Activated CD8-positive, alpha-beta T cell treated with anti-CD3 and anti-CD28 coated beads, Interleukin-2, amount 10 ng/mL, durations not matched to agents 7 days and 5 days (primary cell): ENCODE measurements around the gene CLEC4F. TPM values are rescaled to one million over a fixed set of nuclear protein-coding genes. Genes with fewer than 3 reads are reported as not detected.

Experiments used
- ATAC-seq: fragments of 150-1000 bp; cut with Tn5 transposase; one replicate; pipeline ENCODE4 v1.10.0; 2021; ENCODE audit warnings: moderate library complexity
- CTCF ChIA-PET: fragments of 350-600 bp; sonication (Branson Sonifier 250); formaldehyde crosslinking; loops from one replicate; lab custom pipeline; 2021; ENCODE audit warnings: antibody characterized with exemption; lab: Charles Lee
- POLR2A ChIA-PET: fragments of 350-600 bp; sonication (Branson Sonifier 250); formaldehyde crosslinking; loops from one replicate; lab custom pipeline; 2021; ENCODE audit warnings: antibody characterized with exemption; lab: Charles Lee
- DNase-seq: peaks from one replicate; pipeline ENCODE4 v3.0.0-alpha.2; 2020
- H3K27ac Mint-ChIP-seq: one replicate; pipeline ENCODE4 v1.8.0; 2021; ENCODE audit warnings: mild to moderate bottlenecking, mixed read lengths
- H3K27me3 Mint-ChIP-seq: one replicate; pipeline ENCODE4 v1.8.0; 2021; ENCODE audit warnings: low read depth, mixed read lengths
- H3K36me3 Mint-ChIP-seq: one replicate; pipeline ENCODE4 v1.8.0; 2021; ENCODE audit warnings: low read depth, mixed read lengths
- H3K4me1 Mint-ChIP-seq: one replicate; pipeline ENCODE4 v1.8.0; 2021; ENCODE audit warnings: low read depth, mixed read lengths
- H3K4me3 Mint-ChIP-seq: one replicate; pipeline ENCODE4 v1.8.0; 2021; ENCODE audit warnings: mild to moderate bottlenecking, mixed read lengths
- H3K9me3 Mint-ChIP-seq: one replicate; pipeline ENCODE4 v1.8.0; 2022; ENCODE audit warnings: mixed read lengths; ENCODE audit not compliant: insufficient read depth
- total RNA-seq, 2 experiments: library from RNA; stranded (reverse); gene quantifications; one replicate each; pipeline ENCODE4 v1.2.3, GENCODE V29; 2021

Gene CLEC4F
- total RNA-seq, 2 experiments from 2014 or later, result not detected

DNA sequence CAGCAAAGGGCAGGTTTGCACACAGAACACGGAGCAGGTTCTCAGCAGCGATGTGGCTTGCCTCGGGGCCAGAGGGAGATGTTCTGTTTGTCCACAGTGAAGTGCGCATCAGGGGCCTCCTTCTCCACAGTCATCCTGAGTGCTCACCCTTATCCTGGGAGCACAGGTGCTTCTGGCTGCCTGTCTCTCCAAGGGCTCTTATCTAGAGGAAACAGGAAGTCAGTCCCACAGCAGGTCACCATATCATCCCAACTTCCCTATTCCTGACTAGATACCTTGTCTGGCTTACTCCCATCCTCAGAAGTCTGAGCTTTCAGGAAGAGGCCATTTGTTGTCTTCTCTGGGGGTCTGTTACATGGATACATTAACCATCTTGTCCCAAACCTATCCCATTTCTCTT, 15.2 kb upstream of the CLEC4F start, which contains the start of gene CD207:
Gene CD207 (minus strand): TSS at position 174 of the 400 bp plus-strand sequence. CDS start 40 bp downstream, at position 134.
- no peaks in the 10 kb centered on the region for H3K36me3 Mint-ChIP-seq
- CTCF ChIA-PET, result no interaction called here
- ATAC-seq, result no peak

DNA sequence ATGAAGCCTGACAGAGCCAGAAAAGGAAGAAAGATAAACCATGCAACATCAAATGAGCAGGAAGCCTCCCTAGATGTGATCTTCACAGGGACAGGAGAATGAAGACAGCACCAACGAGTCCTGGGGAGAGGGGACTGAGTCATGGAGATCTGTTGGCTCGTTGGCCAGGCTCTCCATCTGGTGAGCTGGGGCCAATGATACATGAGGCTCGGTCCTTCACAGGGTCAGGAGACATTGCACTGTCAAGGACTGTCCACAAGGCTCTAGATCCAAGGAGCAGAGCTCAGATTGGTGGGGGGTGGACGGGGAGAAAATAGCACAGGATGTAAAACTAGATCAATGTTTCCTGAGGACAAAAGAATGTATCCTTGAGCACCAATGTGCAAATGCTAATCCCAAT, 14.5 kb upstream of the CLEC4F start:
- Mint-ChIP-seq H3K4me3 (no peak overlapping the region), H3K9me3 (no peaks in the 10 kb centered on the region), H3K4me1 (no peaks in the 10 kb centered on the region), H3K36me3 (no peaks in the 10 kb centered on the region), H3K27me3 (peaks cover 3% of the 10 kb centered on the region), H3K27ac (no peak overlapping the region)
- ATAC-seq (no peak), DNase-seq (no peak)
- CTCF ChIA-PET, result no interaction called here
- POLR2A ChIA-PET, result no interaction called here

More for the DNA sequence above, 15.2 kb upstream of the CLEC4F start, which contains the start of gene CD207:
- H3K4me3 Mint-ChIP-seq, result no peak within 1 kb of the TSS
- H3K9me3 Mint-ChIP-seq, result no peaks in the 10 kb centered on the region
- H3K27me3 Mint-ChIP-seq, result peaks cover 4% of the 10 kb centered on the region
- H3K27ac Mint-ChIP-seq, result no peak within 1 kb of the TSS
- DNase-seq, result no peak
- POLR2A ChIA-PET, result no interaction called here
- no peaks in the 10 kb centered on the region for H3K4me1 Mint-ChIP-seq

DNA sequence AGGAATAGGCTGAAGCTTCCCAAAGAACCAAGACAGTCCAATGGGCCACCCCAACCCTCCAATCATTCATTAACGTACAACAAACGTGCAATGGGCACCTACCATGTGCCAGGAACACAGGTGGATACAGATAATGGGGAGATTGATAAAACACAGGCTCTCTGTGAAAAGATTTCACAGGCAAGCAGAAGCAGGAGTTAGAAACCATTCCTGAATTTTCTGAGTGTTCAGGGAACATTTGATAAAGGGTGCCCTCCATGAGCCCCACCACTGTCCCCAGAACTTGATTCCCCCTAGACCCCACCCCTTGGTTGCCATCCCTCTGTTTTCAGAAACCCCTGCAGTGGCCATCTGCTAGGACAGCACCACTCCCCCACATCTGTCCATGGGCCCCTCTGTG, 13.7 kb upstream of the CLEC4F start:
- Mint-ChIP-seq H3K4me3 (no peak overlapping the region), H3K4me1 (no peaks in the 10 kb centered on the region), H3K27ac (no peak overlapping the region), H3K27me3 (peaks cover 3% of the 10 kb centered on the region), H3K9me3 (no peaks in the 10 kb centered on the region), H3K36me3 (no peaks in the 10 kb centered on the region)
- DNase-seq (no peak), ATAC-seq (no peak)
- ChIA-PET CTCF (no interaction called here), POLR2A (no interaction called here)

DNA sequence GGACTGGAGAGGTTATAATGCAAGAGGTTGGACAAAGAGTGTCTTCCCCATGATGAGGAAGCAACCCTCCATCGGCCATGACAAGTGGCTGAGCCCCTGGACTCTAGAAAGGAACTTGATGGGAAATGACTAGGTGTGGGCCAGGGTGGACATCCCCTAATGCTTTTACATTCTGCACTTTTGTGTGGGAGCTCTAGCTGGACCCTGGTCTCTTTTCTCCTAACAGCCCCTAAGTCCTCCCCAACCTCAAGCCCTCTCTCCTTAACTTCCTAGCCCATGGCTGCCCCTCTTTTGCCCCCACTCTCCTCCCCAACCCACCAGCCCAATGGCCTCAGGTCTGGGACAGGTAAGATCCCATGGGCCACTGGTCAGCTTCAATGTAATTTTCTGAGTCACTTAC, 12.8 kb upstream of the CLEC4F start:
- DNase-seq (no peak), ATAC-seq (no peak)
- H3K4me1 Mint-ChIP-seq, result no peaks in the 10 kb centered on the region
- CTCF ChIA-PET, result no interaction called here
- no peak overlapping the region for H3K27ac Mint-ChIP-seq
- H3K4me3 Mint-ChIP-seq, result no peak overlapping the region
- H3K36me3 Mint-ChIP-seq, result no peaks in the 10 kb centered on the region
- H3K9me3 Mint-ChIP-seq, result no peaks in the 10 kb centered on the region
- peaks cover 3% of the 10 kb centered on the region for H3K27me3 Mint-ChIP-seq
- POLR2A ChIA-PET, result no interaction called here

DNA sequence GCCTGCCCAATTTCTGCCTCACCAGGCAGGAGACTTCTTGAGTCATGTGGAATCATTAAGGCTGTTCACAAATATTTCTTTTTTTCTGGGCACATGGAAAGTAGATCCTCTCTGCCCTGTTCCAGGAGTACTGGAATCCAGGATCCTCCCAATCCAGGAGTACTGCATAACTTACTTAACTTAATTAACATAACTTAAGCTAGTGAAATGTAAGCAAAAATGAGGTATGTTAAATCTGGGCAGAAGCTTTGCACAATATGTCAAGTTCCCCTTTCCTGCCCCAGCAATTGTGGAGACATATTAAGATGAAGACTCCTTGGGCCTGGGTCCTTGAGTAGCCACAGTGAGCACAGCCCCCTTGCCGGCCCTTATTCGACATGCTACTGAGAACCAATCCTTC, 12.0 kb upstream of the CLEC4F start:
- POLR2A ChIA-PET, result no interaction called here
- H3K9me3 Mint-ChIP-seq, result no peaks in the 10 kb centered on the region
- no peaks in the 10 kb centered on the region for H3K36me3 Mint-ChIP-seq
- CTCF ChIA-PET, result no interaction called here
- no peak overlapping the region for H3K27ac Mint-ChIP-seq
- no peak for ATAC-seq
- no peak overlapping the region for H3K4me3 Mint-ChIP-seq
- H3K27me3 Mint-ChIP-seq, result peaks cover 3% of the 10 kb centered on the region
- H3K4me1 Mint-ChIP-seq, result no peaks in the 10 kb centered on the region
- no peak for DNase-seq

DNA sequence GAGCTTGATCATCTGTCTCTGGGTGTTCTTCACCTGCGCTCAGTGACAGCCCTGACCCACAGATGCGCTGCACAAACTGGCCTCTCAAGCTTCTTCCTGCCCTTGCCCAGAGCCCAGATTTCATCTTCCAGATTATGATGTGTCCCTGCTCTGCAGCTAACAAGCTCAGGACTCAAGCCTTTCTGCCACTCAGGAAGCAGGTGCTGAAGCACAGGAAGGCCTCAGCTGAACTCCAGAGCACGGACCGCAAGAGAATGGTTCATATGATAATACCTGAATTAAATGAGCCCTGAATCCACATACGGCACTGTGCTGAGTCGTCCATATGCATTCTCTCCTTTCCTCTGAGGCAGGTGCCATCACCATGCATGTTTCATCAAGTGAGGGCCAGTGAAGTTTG, 11.5 kb upstream of the CLEC4F start:
- Mint-ChIP-seq H3K9me3 (no peaks in the 10 kb centered on the region), H3K4me3 (no peak overlapping the region), H3K27ac (no peak overlapping the region), H3K27me3 (peaks cover 3% of the 10 kb centered on the region), H3K36me3 (no peaks in the 10 kb centered on the region), H3K4me1 (peaks cover 4% of the 10 kb centered on the region)
- no peak for DNase-seq
- ChIA-PET CTCF (no interaction called here), POLR2A (no interaction called here)
- ATAC-seq, result no peak

DNA sequence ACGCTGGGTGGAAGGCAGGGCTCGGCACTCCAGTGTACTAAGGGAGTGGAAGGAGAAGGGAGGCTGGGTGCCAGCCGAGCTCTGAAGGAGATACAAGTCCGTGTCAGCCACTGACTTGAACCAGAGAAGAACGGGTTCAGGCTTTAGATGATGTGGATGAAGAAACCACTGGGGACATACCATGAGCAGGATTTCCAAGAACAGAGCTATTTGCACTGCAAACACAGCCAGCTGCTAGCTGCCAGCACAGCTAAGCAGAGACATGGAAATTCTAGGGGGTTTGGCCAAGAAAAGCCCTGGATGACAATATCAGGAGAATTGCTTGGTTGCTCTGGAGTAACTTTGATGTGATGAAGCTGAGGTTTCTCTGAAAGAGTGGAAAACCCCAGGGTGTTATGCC, 10.0 kb upstream of the CLEC4F start:
- no peaks in the 10 kb centered on the region for H3K27me3 Mint-ChIP-seq
- CTCF ChIA-PET, result interaction anchor here (0.9 kb wide), 2 partner anchors 10 to 31 kb away, joined by 5 read pairs; no protein-coding TSS in a partner anchor
- H3K36me3 Mint-ChIP-seq, result no peaks in the 10 kb centered on the region
- H3K4me3 Mint-ChIP-seq, result no peak overlapping the region
- POLR2A ChIA-PET, result no interaction called here
- no peaks in the 10 kb centered on the region for H3K9me3 Mint-ChIP-seq
- ATAC-seq (no peak), DNase-seq (no peak)
- no peak overlapping the region for H3K27ac Mint-ChIP-seq
- H3K4me1 Mint-ChIP-seq, result peaks cover 9% of the 10 kb centered on the region

DNA sequence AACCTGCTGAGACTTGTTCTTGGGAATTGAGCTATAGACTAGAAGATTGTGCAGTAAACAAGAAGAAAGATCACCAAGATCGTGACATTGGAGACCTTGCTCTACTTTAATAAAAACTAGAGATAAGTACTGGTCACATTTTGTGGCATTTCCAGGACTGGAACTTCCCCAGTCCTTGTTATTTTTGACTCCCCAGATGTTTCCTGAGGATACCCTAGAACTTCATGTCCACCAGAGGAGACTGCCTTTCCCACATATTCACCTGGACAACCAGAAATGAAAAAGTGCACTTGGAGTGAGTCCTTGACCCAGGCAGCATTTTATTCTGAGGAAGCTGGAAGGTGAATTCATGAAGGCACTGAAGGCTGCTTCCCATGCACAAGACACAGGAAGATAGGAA, 9.5 kb upstream of the CLEC4F start:
- peak overlapping the region; percentile 35 for H3K27ac Mint-ChIP-seq

DNA sequence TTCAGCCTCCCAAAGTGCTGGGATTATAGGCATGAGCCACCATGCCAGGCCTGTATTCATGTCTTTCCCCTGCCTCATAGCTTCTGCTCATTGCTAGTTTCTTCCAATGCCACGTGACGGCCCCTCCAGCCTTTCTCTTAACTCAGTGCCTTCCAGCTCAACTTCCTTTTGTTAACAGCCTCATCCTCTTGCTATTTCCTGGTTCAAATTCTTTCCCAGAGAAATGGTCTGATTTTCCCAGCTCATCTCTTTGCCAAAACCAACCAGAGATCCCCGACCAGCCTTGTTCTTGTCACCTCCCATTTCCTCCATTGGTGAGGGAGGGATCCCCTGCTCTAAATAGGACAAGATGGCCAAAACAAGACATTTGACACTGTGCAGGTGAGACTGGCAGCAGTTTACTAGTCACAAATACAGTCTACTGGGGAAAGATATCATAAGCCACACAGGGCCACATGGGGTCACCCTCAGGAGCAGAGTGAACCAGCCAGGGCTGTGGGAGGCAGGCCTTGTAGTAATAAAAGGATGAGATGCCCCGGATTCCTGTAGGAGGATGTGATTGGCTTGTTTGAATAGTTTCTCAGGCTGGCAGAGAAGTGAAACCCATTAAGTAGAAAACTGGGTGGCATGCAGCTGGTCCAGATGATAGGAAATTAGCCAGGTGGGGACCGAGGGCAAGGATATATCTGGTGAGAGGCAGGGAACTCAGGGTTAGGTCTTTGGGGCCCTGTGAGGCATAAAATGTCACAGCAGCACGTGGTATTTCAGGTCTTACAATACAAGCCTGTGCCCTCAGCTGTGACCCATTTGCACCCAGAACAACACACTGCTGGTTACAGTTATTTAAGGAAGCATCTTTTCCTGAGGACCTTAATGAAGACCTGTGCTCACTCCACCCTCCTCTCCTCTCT, 8.8 kb upstream of the CLEC4F start:
- no peaks in the 10 kb centered on the region for H3K9me3 Mint-ChIP-seq
- no peak for ATAC-seq
- H3K27ac Mint-ChIP-seq, result peak overlapping the region; percentile 35
- no peak for DNase-seq
- H3K36me3 Mint-ChIP-seq, result no peaks in the 10 kb centered on the region
- H3K4me3 Mint-ChIP-seq, result no peak overlapping the region
- H3K27me3 Mint-ChIP-seq, result no peaks in the 10 kb centered on the region
- CTCF ChIA-PET, result interaction anchor here (0.9 kb wide), 1 partner anchor 32 kb away, joined by 5 read pairs; no protein-coding TSS in a partner anchor
- POLR2A ChIA-PET, result interaction anchor here (0.5 kb wide), 1 partner anchor 19 kb away, joined by 3 read pairs; no protein-coding TSS in a partner anchor
- H3K4me1 Mint-ChIP-seq, result peaks cover 11% of the 10 kb centered on the region

More for the DNA sequence above, 9.5 kb upstream of the CLEC4F start:
- ATAC-seq (no peak), DNase-seq (no peak)
- H3K27me3 Mint-ChIP-seq, result no peaks in the 10 kb centered on the region
- no peaks in the 10 kb centered on the region for H3K9me3 Mint-ChIP-seq
- peaks cover 9% of the 10 kb centered on the region for H3K4me1 Mint-ChIP-seq
- H3K36me3 Mint-ChIP-seq, result no peaks in the 10 kb centered on the region
- POLR2A ChIA-PET, result no interaction called here
- CTCF ChIA-PET, result interaction anchor here (0.9 kb wide), 1 partner anchor 31 kb away, joined by 5 read pairs; no protein-coding TSS in a partner anchor
- H3K4me3 Mint-ChIP-seq, result no peak overlapping the region

DNA sequence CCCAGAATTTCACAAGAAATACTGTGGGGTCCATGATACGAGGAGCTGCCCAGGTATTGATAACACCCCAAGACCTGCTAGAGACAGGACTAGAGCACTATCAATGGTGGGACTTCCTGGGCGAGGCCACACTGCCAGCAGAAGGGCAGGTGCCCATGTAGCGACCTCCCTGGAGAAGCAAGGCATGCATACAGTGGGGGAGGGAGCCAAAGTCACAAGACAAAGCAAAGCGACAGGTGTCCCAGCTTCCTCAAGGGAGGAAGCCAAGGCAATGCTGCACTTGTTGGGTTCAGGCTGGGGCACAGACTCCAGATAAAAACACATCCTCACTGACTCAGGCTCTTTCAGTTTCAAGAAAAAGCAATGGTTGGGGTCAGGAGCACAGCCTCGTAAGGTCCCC, 7.7 kb upstream of the CLEC4F start:
- Mint-ChIP-seq H3K4me1 (peaks cover 14% of the 10 kb centered on the region), H3K4me3 (no peak overlapping the region), H3K9me3 (no peaks in the 10 kb centered on the region), H3K36me3 (no peaks in the 10 kb centered on the region), H3K27ac (no peak overlapping the region), H3K27me3 (no peaks in the 10 kb centered on the region)
- no peak for DNase-seq
- ATAC-seq, result no peak
- ChIA-PET POLR2A (no interaction called here), CTCF (no interaction called here)

DNA sequence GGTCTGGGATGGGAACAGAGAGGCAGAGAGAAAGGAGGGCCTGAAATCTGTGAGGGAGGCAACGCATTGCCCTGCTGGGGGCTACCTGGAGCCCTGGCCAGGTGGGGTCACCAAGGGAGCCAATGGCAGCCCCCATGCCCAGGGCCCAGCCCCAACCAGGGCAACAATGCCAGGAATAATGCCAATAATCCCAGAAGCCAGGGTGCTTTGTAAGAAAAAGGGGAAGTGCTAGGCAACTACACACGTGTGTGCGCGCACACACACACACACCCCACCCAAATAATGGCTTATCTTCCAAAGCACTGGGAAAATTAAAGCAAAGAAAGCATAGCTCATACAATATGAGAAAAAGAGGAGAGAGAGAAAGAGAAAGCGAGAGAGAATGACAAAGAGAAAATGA, 7.0 kb upstream of the CLEC4F start:
- ATAC-seq (no peak), DNase-seq (no peak)
- no peaks in the 10 kb centered on the region for H3K36me3 Mint-ChIP-seq
- H3K9me3 Mint-ChIP-seq, result no peaks in the 10 kb centered on the region
- ChIA-PET CTCF (interaction anchor here (1.2 to 1.8 kb wide), 2 partner anchors 34 to 121 kb away, joined by 5 to 6 read pairs; no protein-coding TSS in a partner anchor), POLR2A (no interaction called here)
- H3K27me3 Mint-ChIP-seq, result no peaks in the 10 kb centered on the region
- no peak overlapping the region for H3K4me3 Mint-ChIP-seq
- peaks cover 21% of the 10 kb centered on the region for H3K4me1 Mint-ChIP-seq
- H3K27ac Mint-ChIP-seq, result no peak overlapping the region

DNA sequence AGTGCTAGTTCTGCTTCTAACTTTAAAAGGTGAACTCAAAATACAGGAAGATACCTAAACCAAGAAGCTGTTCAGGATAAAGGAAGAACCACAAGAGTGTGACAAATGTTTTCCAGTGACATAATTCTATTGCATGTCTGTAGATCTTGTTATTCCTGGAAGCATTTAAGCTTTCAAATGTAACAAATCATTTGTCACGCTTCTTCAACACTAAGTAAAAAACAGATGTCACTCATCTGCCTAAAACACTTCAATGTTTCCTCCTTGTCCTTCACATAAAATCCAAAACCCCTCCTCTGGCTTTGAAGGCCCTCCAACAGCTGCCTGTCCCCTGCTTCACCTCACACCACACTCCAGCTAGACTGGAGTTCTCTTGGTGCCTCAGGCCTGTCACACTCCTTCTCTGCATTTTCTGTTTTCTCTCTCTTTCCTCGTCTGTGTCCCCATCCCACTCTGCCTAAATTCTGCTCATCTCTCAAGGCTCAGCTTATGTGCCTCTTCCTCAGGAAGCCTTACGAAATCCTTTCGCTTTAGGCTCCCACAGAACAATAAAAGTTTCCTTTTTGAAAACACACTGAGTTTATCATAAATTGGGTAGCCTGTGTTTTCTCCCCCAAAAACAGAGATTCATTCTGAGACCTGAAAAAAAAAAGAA, 6.4 kb upstream of the CLEC4F start:
- CTCF ChIA-PET, result interaction anchor here (1.2 to 1.8 kb wide), 2 partner anchors 35 to 122 kb away, joined by 5 to 6 read pairs; no protein-coding TSS in a partner anchor
- DNase-seq (no peak), ATAC-seq (no peak)
- peaks cover 22% of the 10 kb centered on the region for H3K4me1 Mint-ChIP-seq
- POLR2A ChIA-PET, result no interaction called here
- no peaks in the 10 kb centered on the region for H3K36me3 Mint-ChIP-seq
- H3K9me3 Mint-ChIP-seq, result no peaks in the 10 kb centered on the region
- no peak overlapping the region for H3K4me3 Mint-ChIP-seq
- no peaks in the 10 kb centered on the region for H3K27me3 Mint-ChIP-seq
- no peak overlapping the region for H3K27ac Mint-ChIP-seq
